HS-5 (cell line): ENCODE results near the gene ARHGEF10L.

Experiments used
- DNase-seq: peaks from one replicate; pipeline ENCODE4 v3.0.0-alpha.2; 2012; ENCODE audit warnings: low read depth

The ARHGEF10L gene

GRCh38 chr1:17717594-17718535 lies 178.4 kb downstream of the ARHGEF10L start:
- DNase-seq: no peak

- no peak for DNase-seq
These were observed 180.4 kb downstream of the ARHGEF10L start for GRCh38 chr1:17719874-17720273.

- no peak for DNase-seq
These were observed 181.9 kb downstream of the ARHGEF10L start for GRCh38 chr1:17721444-17721843.

- DNase-seq: no peak
These were observed 184.2 kb downstream of the ARHGEF10L start for GRCh38 chr1:17723684-17724083.

- no peak for DNase-seq
These were observed 184.7 kb downstream of the ARHGEF10L start for GRCh38 chr1:17724150-17724549.

- DNase-seq: no peak
These were observed 185.7 kb downstream of the ARHGEF10L start for GRCh38 chr1:17725084-17725719.

- DNase-seq: no peak
These were observed 186.5 kb downstream of the ARHGEF10L start for GRCh38 chr1:17725811-17726582.

GRCh38 chr1:17728123-17728712 lies 188.7 kb downstream of the ARHGEF10L start:
- DNase-seq: no peak

GRCh38 chr1:17729248-17729647 lies 189.8 kb downstream of the ARHGEF10L start:
- DNase-seq: no peak

- no peak for DNase-seq
These were observed 190.4 kb downstream of the ARHGEF10L start for GRCh38 chr1:17729909-17730308.

- DNase-seq: no peak
These were observed 192.0 kb downstream of the ARHGEF10L start for GRCh38 chr1:17731460-17731859.

- DNase-seq: peak; percentile 40
These were observed 193.0 kb downstream of the ARHGEF10L start for GRCh38 chr1:17732475-17732874.

GRCh38 chr1:17733661-17734060 lies 194.2 kb downstream of the ARHGEF10L start:
- DNase-seq: no peak

GRCh38 chr1:17734609-17735008 lies 195.1 kb downstream of the ARHGEF10L start:
- no peak for DNase-seq

GRCh38 chr1:17735348-17735747 lies 195.8 kb downstream of the ARHGEF10L start:
- DNase-seq: no peak

- no peak for DNase-seq
These were observed 196.3 kb downstream of the ARHGEF10L start for GRCh38 chr1:17735793-17736192.

- DNase-seq: no peak
These were observed 197.1 kb downstream of the ARHGEF10L start for GRCh38 chr1:17736625-17737024.

GRCh38 chr1:17739050-17739449 lies 199.6 kb downstream of the ARHGEF10L start:
- DNase-seq: no peak

- DNase-seq: no peak
These were observed 201.6 kb downstream of the ARHGEF10L start for GRCh38 chr1:17741052-17741451.

- no peak for DNase-seq
These were observed 203.1 kb downstream of the ARHGEF10L start for GRCh38 chr1:17742583-17742982.

GRCh38 chr1:17743008-17743647 lies 203.6 kb downstream of the ARHGEF10L start:
- no peak for DNase-seq

- DNase-seq: no peak
These were observed 204.4 kb downstream of the ARHGEF10L start for GRCh38 chr1:17743925-17744324.
